HepG2 (cell line): Measurements from ENCODE around the gene CDK5RAP2. TPM values are rescaled to one million over a fixed set of nuclear protein-coding genes. Genes with fewer than 3 reads are reported as not detected.

Experiments
- ATAC-seq: fragments of 200-7000 bp; cut with Tn5 transposase; 3 replicates; pipeline ENCODE4 v1.9.1; 2020; ENCODE audit warnings: mild to moderate bottlenecking, moderate library complexity
- BruUV-seq: library from RNA; stranded (reverse); fragments of 400-500 nt; replicated peaks from 2 replicates; lab custom pipeline; 2021; lab: Mats Ljungman, UMichigan
- CTCF ChIA-PET: fragments of 300-600 bp; formaldehyde crosslinking; extraction: SDS; loops from one replicate; lab custom pipeline; 2021; ENCODE audit warnings: low total read pairs, inconsistent platforms, low intra/inter-chr PET ratio; lab: Yijun Ruan, JAX
- POLR2A ChIA-PET: fragments of 350-600 bp; sonication (Branson Sonifier 250); formaldehyde crosslinking; loops from one replicate; lab custom pipeline; 2020; ENCODE audit warnings: antibody characterized with exemption, inconsistent platforms; lab: Yijun Ruan, JAX
- DNase-seq: peaks from one replicate; pipeline ENCODE4 v3.0.0-alpha.2; 2015; ENCODE audit warnings: low spot score
- FAIRE-seq: peaks from 3 replicates; lab custom pipeline; 2011; peaks lifted over from hg19 to GRCh38; lab: Jason Lieb, UNC
- H2AFZ ChIP-seq: one replicate; pipeline ENCODE4 v1.6.1; 2011; ENCODE audit warnings: low read length, inconsistent platforms
- H3K27ac ChIP-seq: fragments of 300-600 bp; 3 replicates; pipeline ENCODE4 v1.8.0; 2011; ENCODE audit warnings: mixed run types, mild to moderate bottlenecking, mixed read lengths, low read length, inconsistent platforms; ENCODE audit not compliant: insufficient read depth; ENCODE audit errors: extremely low read length
- H3K27me3 ChIP-seq, 2 experiments: fragments of 200-600 bp in 1 of 2; 2 replicates in 1 of 2; 3 replicates in 1 of 2; pipeline versions ENCODE4 v1.6.0 to v1.8.0; 2011; ENCODE audit warnings: low read length in 2 of 2, mild to moderate bottlenecking in 2 of 2, moderate library complexity in 2 of 2, inconsistent platforms in 1 of 2; ENCODE audit not compliant: insufficient read depth in 2 of 2, control insufficient read depth in 1 of 2
- H3K36me3 ChIP-seq, 2 experiments: fragments of 200-600 bp in 1 of 2; replicated peaks in 1 of 2; 2 replicates in 1 of 2; 3 replicates in 1 of 2; pipeline versions ENCODE4 v1.5.1 to v1.8.0; 2011; ENCODE audit warnings: low read length in 2 of 2, inconsistent platforms in 1 of 2; ENCODE audit not compliant: insufficient read depth in 2 of 2, control insufficient read depth in 1 of 2
- H3K4me1 ChIP-seq: 2 replicates; pipeline ENCODE4 v1.5.1; 2012; ENCODE audit warnings: low read length, inconsistent platforms; ENCODE audit not compliant: insufficient read depth
- H3K4me2 ChIP-seq: 2 replicates; pipeline ENCODE4 v1.6.0; 2011; ENCODE audit warnings: low read depth, low read length, inconsistent platforms
- H3K4me3 ChIP-seq, 3 experiments: fragments of 200-600 bp in 1 of 3; sonication (generic), shearing (Covaris generic) in 1 of 3; replicated peaks in 1 of 3; 2 replicates each; pipeline ENCODE4 v1.5.1; 2011 to 2016; ENCODE audit warnings: low read length in 3 of 3, inconsistent platforms in 2 of 3, low read depth in 2 of 3, mild to moderate bottlenecking in 2 of 3, control low read depth in 1 of 3, mixed read lengths in 1 of 3; ENCODE audit not compliant: insufficient read depth in 1 of 3
- H3K79me2 ChIP-seq: one replicate; pipeline ENCODE4 v1.6.1; 2011; ENCODE audit warnings: low read length, inconsistent platforms; ENCODE audit not compliant: insufficient read depth
- H3K9ac ChIP-seq: 2 replicates; pipeline ENCODE4 v1.6.0; 2011; ENCODE audit warnings: mild to moderate bottlenecking, low read depth, low read length, inconsistent platforms; ENCODE audit not compliant: insufficient read depth
- H3K9me3 ChIP-seq: 2 replicates; pipeline ENCODE4 v1.5.1; 2012; ENCODE audit warnings: mild to moderate bottlenecking, low read length
- H4K20me1 ChIP-seq: 2 replicates; pipeline ENCODE4 v1.6.0; 2011; ENCODE audit warnings: inconsistent platforms, mild to moderate bottlenecking, low read length, moderate library complexity; ENCODE audit not compliant: insufficient read depth
- GMEB2 ChIP-seq: IDR thresholded peaks from 2 replicates; pipeline ENCODE4 v1.6.1; 2016; ENCODE audit warnings: missing biosample characterization, missing genetic modification reagents, low read depth
- MEIS1 ChIP-seq: sonication (generic); formaldehyde crosslinking; IDR thresholded peaks from 2 replicates; pipeline ENCODE4 v1.9.0; 2021; ENCODE audit warnings: mild to moderate bottlenecking, missing genetic modification reagents, moderate library complexity, borderline replicate concordance
- MYNN ChIP-seq: sonication (generic); formaldehyde crosslinking; IDR thresholded peaks from 2 replicates; pipeline ENCODE4 v1.4.0; 2020; ENCODE audit warnings: mild to moderate bottlenecking, low read depth, missing genetic modification reagents
- NCOA1 ChIP-seq: sonication (generic); formaldehyde crosslinking; IDR thresholded peaks from 2 replicates; pipeline ENCODE4 v1.9.0; 2021; ENCODE audit warnings: missing genetic modification reagents
- NONO ChIP-seq, 2 experiments: fragments of 450-650 bp in 1 of 2; sonication (generic) in 1 of 2; formaldehyde crosslinking in 1 of 2; IDR thresholded peaks in 1 of 2; conservative IDR thresholded peaks in 1 of 2; 2 replicates each; pipeline versions ENCODE4 v1.6.1 to v1.8.0; 2017 to 2022; ENCODE audit warnings: mild to moderate bottlenecking in 1 of 2, missing genetic modification reagents in 1 of 2, moderate library complexity in 1 of 2
- SNAPC2 ChIP-seq: sonication (generic); formaldehyde crosslinking; IDR thresholded peaks from 2 replicates; pipeline ENCODE4 v1.8.1; 2022; ENCODE audit warnings: mild to moderate bottlenecking, missing genetic modification reagents
- SP5 ChIP-seq: IDR thresholded peaks from 2 replicates; pipeline ENCODE4 v1.6.1; 2016; ENCODE audit warnings: low read depth, borderline replicate concordance
- ZNF737 ChIP-seq: sonication (generic); formaldehyde crosslinking; IDR thresholded peaks from 2 replicates; pipeline ENCODE4 v1.5.0; 2020; ENCODE audit warnings: missing genetic modification reagents, mild to moderate bottlenecking, borderline replicate concordance
- ZNF780A ChIP-seq: sonication (generic); formaldehyde crosslinking; IDR thresholded peaks from 2 replicates; pipeline ENCODE4 v1.8.0; 2022; ENCODE audit warnings: mild to moderate bottlenecking, missing genetic modification reagents, moderate library complexity
- WGBS: methylation state at CpG from one replicate; pipeline ENCODE4 v1.1.6; 2017; ENCODE audit warnings: low lambda C conversion rate; 5-methylcytosine and 5-hydroxymethylcytosine counted together
- in situ Hi-C: cut with HindIII; loops from 2 replicates; pipeline ENCODE4 v1.10.0; 2017; ENCODE audit warnings: low pct_unique_long_range_greater_than_20kb; ENCODE audit not compliant: extremely low pct_ligation_motif_present
- intact Hi-C: fragments of 100-400 bp; cut with micrococcal nuclease; formaldehyde crosslinking; loops from one replicate; pipeline ENCODE4 v1.10.0; 2022; ENCODE audit not compliant: unreplicated experiment
- polyA plus RNA-seq, 8 experiments: library from polyadenylated mRNA; depleted of rRNA in 3 of 8; stranded (reverse) in 7 of 8; unstranded in 1 of 8; fragments of >200 nt; fragmentation: Illumina TruSeq in 4 of 8; extraction: Trizol in 4 of 8; gene quantifications; 2 replicates each; pipeline versions ENCODE4 v1.2.1 to v1.2.3, GENCODE V29; 2011 to 2016; ENCODE audit warnings: low read depth in 4 of 8, missing spikeins in 1 of 8, mixed read lengths in 1 of 8; ENCODE audit not compliant: insufficient read depth in 1 of 8
- total RNA-seq, 5 experiments: library from RNA; depleted of rRNA; stranded (reverse); fragments of >200 nt; fragmentation: Illumina TruSeq; extraction: Trizol; gene quantifications; 2 replicates each; pipeline ENCODE4 v1.2.3, GENCODE V29; 2016; ENCODE audit warnings: low read depth in 1 of 5

CDK5RAP2 gene
- total and polyA plus RNA-seq, 2 of the 13 experiments (the other 11 are each of a cell fraction or from before 2014, with no cell fraction given), result 31.8 to 42.2 TPM

GRCh38 chr9:120421977-120422376, 158.0 kb downstream of the CDK5RAP2 start:
- ChIA-PET POLR2A (no interaction called here), CTCF (no interaction called here)
- no peaks in the 10 kb centered on the region for H3K79me2 ChIP-seq
- FAIRE-seq, result no peak
- H3K27me3 ChIP-seq, result no peaks in the 10 kb centered on the region
- in situ Hi-C loops, result no loop called here
- H2AFZ ChIP-seq, result no peak overlapping the region
- peaks cover 30 to 95% of the 10 kb centered on the region in 2 experiments; a peak in 4 of 5 replicates for H3K36me3 ChIP-seq
- ATAC-seq, result no peak
- intact Hi-C loops, result no loop called here
- no peak overlapping the region for H3K4me2 ChIP-seq
- DNase-seq, result no peak
- H3K9me3 ChIP-seq, result no peaks in the 10 kb centered on the region
- H3K4me3 ChIP-seq, result no peak overlapping the region
- H3K27ac ChIP-seq, result no peak overlapping the region
- 98% methylated on average over 3 of the region's 3 CpGs for WGBS
- no TSS peak for BruUV-seq
- H3K9ac ChIP-seq, result no peak overlapping the region
- TF ChIP-seq NONO (IDR thresholded peaks at IDR 0.05), result no peak
- TF ChIP-seq NONO (CRISPR knock-in tag; conservative IDR thresholded peaks at IDR 0.05), result no peak
- no peak for TF ChIP-seq NCOA1 (CRISPR knock-in tag)
- TF ChIP-seq MEIS1 (CRISPR knock-in tag), result no peak
- no peak for TF ChIP-seq SP5
- TF ChIP-seq GMEB2 (CRISPR knock-in tag), result no peak
- no peak for TF ChIP-seq SNAPC2 (CRISPR knock-in tag)
- TF ChIP-seq ZNF780A (CRISPR knock-in tag), result no peak
- no peak for TF ChIP-seq ZNF737
- no peak for TF ChIP-seq MYNN (CRISPR knock-in tag)
- no peaks in the 10 kb centered on the region for H4K20me1 ChIP-seq
- peaks cover 11% of the 10 kb centered on the region for H3K4me1 ChIP-seq
